ENCODE measurements around the gene DLL1. TPM values are rescaled to one million over a fixed set of nuclear protein-coding genes. Genes with fewer than 3 reads are reported as not detected.

Gene DLL1
- total RNA-seq, 3 donors from 2014 or later: 11.0 to 24.0 (median 16.5) TPM

- H3K4me3 ChIP-seq: no peak overlapping the region
- TF ChIP-seq, protein P1, sequence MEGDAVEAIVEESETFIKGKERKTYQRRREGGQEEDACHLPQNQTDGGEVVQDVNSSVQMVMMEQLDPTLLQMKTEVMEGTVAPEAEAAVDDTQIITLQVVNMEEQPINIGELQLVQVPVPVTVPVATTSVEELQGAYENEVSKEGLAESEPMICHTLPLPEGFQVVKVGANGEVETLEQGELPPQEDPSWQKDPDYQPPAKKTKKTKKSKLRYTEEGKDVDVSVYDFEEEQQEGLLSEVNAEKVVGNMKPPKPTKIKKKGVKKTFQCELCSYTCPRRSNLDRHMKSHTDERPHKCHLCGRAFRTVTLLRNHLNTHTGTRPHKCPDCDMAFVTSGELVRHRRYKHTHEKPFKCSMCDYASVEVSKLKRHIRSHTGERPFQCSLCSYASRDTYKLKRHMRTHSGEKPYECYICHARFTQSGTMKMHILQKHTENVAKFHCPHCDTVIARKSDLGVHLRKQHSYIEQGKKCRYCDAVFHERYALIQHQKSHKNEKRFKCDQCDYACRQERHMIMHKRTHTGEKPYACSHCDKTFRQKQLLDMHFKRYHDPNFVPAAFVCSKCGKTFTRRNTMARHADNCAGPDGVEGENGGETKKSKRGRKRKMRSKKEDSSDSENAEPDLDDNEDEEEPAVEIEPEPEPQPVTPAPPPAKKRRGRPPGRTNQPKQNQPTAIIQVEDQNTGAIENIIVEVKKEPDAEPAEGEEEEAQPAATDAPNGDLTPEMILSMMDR (IDR thresholded peaks at IDR 0.05): no peak
- no peaks in the 10 kb centered on the region for H3K36me3 ChIP-seq (ENCODE audit: low read depth)
- no peaks in the 10 kb centered on the region for H3K9me3 ChIP-seq
- intact Hi-C loops (cut with DNase I, micrococcal nuclease): no loop called here
- DNase-seq: no peak
- H3K4me1 ChIP-seq (ENCODE audit: low read depth): no peaks in the 10 kb centered on the region
- ATAC-seq: no peak
Observed at GRCh38 chr6:170259278-170259677, 31.6 kb downstream of the DLL1 start.

DNA sequence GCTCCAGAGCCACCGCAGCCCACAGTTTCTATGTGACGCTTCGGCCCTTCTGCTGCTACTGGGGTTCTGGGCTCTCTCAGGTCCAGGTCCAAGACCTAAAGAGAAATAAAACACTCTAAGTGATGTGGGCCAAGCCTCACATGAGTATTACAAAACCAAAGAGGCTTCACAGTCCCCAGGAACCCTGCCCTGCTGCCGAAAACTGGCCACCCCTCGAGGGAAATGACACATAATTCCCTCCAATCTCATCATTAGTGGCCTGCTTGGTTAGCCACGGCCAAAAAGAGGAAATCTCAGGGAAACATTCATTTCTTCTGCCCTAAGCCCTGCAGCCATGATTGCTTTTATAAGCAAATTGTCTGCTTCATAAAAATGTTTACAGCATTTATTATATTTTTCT lies 32.5 kb downstream of the DLL1 start:
- Histone ChIP-seq H3K4me1 (ENCODE audit: low read depth) (no peaks in the 10 kb centered on the region), H3K4me3 (no peak overlapping the region), H3K36me3 (ENCODE audit: low read depth) (no peaks in the 10 kb centered on the region), H3K9me3 (no peaks in the 10 kb centered on the region)
- TF ChIP-seq, protein P1 (IDR thresholded peaks at IDR 0.05): no peak
- ATAC-seq: no peak
- intact Hi-C loops (cut with DNase I, micrococcal nuclease): no loop called here
- no peak for DNase-seq

GRCh38 chr6:170257376-170257775 lies 33.5 kb downstream of the DLL1 start:
- DNase-seq: no peak
- Histone ChIP-seq H3K9me3 (no peaks in the 10 kb centered on the region), H3K4me1 (ENCODE audit: low read depth) (no peaks in the 10 kb centered on the region), H3K36me3 (ENCODE audit: low read depth) (no peaks in the 10 kb centered on the region), H3K4me3 (no peak overlapping the region)
- TF ChIP-seq, protein P1 (IDR thresholded peaks at IDR 0.05): no peak
- intact Hi-C loops (cut with DNase I, micrococcal nuclease): no loop called here
- ATAC-seq: no peak

- intact Hi-C loops (cut with DNase I, micrococcal nuclease): no loop called here
- Histone ChIP-seq H3K9me3 (no peaks in the 10 kb centered on the region), H3K4me3 (no peak overlapping the region), H3K36me3 (ENCODE audit: low read depth) (no peaks in the 10 kb centered on the region), H3K4me1 (ENCODE audit: low read depth) (no peaks in the 10 kb centered on the region)
- ATAC-seq: no peak
- no peak for DNase-seq
- TF ChIP-seq, protein P1 (IDR thresholded peaks at IDR 0.05): no peak
Observed at GRCh38 chr6:170256641-170257040, 34.2 kb downstream of the DLL1 start.

DNA sequence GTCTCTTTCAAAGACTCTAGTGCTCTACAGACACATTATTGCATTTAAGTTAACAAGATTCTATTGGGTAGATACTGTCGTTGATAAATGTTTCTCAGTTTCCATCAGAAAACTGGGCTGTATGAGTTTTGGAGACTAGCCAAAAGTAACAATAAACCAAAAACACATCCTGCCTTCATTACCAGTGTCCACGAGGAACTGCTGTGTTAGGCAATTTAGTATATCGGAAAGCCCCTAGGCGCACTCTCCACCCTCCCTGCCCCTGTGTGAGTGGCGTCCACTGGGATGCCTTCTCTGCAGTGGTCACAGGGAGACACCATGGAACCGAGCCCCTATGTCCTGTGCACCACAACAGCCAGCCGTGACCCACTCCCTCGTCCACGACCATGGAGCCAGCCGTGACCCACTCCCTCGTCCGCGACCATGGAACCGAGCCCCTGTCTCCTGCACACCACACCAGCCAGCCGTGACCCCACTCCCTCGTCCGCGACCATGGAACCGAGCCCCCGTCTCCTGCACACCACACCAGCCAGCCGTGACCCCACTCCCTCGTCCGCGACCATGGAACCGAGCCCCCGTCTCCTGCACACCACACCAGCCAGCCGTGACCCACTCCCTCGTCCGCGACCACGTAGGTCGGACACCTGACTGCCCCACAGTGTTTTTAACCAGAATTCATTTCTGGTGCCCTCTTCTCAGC lies 35.3 kb downstream of the DLL1 start:
- ATAC-seq (no peak), DNase-seq (no peak)
- Histone ChIP-seq H3K9me3 (no peaks in the 10 kb centered on the region), H3K36me3 (ENCODE audit: low read depth) (no peaks in the 10 kb centered on the region), H3K4me3 (no peak overlapping the region), H3K4me1 (ENCODE audit: low read depth) (no peaks in the 10 kb centered on the region)
- intact Hi-C loops (cut with DNase I, micrococcal nuclease): no loop called here
- TF ChIP-seq, protein P1 (IDR thresholded peaks at IDR 0.05): no peak

Measured in mucosa of descending colon (tissue), 3 donors.